HepG2 (cell line): Measurements from ENCODE around the gene ST8SIA6. TPM values are rescaled to one million over a fixed set of nuclear protein-coding genes. Genes with fewer than 3 reads are reported as not detected.

Experiments
- POGZ ChIP-seq: sonication (generic); formaldehyde crosslinking; IDR thresholded peaks from 2 replicates; pipeline ENCODE4 v1.4.0; 2020; ENCODE audit warnings: mild to moderate bottlenecking, missing genetic modification reagents
- STAG1 ChIP-seq: sonication (generic); formaldehyde crosslinking; IDR thresholded peaks from 2 replicates; pipeline ENCODE4 v1.4.0; 2020; ENCODE audit warnings: missing genetic modification reagents
- XRCC5 ChIP-seq: fragments of 200-400 bp; formaldehyde crosslinking; optimal IDR thresholded peaks from 2 replicates; pipeline ENCODE3; 2017; ENCODE audit warnings: mild to moderate bottlenecking, low read length
- ZNF646 ChIP-seq: sonication (generic); formaldehyde crosslinking; IDR thresholded peaks from 2 replicates; pipeline ENCODE4 v1.9.0; 2021; ENCODE audit warnings: mild to moderate bottlenecking, missing genetic modification reagents
- polyA plus RNA-seq, 8 experiments: library from polyadenylated mRNA; depleted of rRNA in 3 of 8; stranded (reverse) in 7 of 8; unstranded in 1 of 8; fragments of >200 nt; fragmentation: Illumina TruSeq in 4 of 8; extraction: Trizol in 4 of 8; gene quantifications; 2 replicates each; pipeline versions ENCODE4 v1.2.1 to v1.2.3, GENCODE V29; 2011 to 2016; ENCODE audit warnings: low read depth in 4 of 8, missing spikeins in 1 of 8, mixed read lengths in 1 of 8; ENCODE audit not compliant: insufficient read depth in 1 of 8
- total RNA-seq, 5 experiments: library from RNA; depleted of rRNA; stranded (reverse); fragments of >200 nt; fragmentation: Illumina TruSeq; extraction: Trizol; gene quantifications; 2 replicates each; pipeline ENCODE4 v1.2.3, GENCODE V29; 2016; ENCODE audit warnings: low read depth in 1 of 5
- TF ChIP-seq, protein P1 (sequence below): sonication (generic); formaldehyde crosslinking; IDR thresholded peaks from 2 replicates; pipeline ENCODE4 v1.5.0; 2020; ENCODE audit warnings: mild to moderate bottlenecking, missing genetic modification reagents, moderate library complexity
- TF ChIP-seq, protein P2 (sequence below): IDR thresholded peaks from 2 replicates; pipeline ENCODE4 v1.6.1; 2016; ENCODE audit warnings: missing genetic modification reagents, missing compliant biosample characterization

The ST8SIA6 gene
- total and polyA plus RNA-seq, 2 of the 13 experiments (the other 11 are each of a cell fraction or from before 2014, with no cell fraction given): not detected

GRCh38 chr10:17290226-17290625 lies 164.2 kb downstream of the ST8SIA6 start (continued):
- TF ChIP-seq, protein P1, sequence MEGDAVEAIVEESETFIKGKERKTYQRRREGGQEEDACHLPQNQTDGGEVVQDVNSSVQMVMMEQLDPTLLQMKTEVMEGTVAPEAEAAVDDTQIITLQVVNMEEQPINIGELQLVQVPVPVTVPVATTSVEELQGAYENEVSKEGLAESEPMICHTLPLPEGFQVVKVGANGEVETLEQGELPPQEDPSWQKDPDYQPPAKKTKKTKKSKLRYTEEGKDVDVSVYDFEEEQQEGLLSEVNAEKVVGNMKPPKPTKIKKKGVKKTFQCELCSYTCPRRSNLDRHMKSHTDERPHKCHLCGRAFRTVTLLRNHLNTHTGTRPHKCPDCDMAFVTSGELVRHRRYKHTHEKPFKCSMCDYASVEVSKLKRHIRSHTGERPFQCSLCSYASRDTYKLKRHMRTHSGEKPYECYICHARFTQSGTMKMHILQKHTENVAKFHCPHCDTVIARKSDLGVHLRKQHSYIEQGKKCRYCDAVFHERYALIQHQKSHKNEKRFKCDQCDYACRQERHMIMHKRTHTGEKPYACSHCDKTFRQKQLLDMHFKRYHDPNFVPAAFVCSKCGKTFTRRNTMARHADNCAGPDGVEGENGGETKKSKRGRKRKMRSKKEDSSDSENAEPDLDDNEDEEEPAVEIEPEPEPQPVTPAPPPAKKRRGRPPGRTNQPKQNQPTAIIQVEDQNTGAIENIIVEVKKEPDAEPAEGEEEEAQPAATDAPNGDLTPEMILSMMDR (CRISPR knock-in tag): peak; percentile 46
- TF ChIP-seq STAG1 (CRISPR knock-in tag): peak; percentile 48
- TF ChIP-seq ZNF646 (CRISPR knock-in tag): no peak
- no peak for TF ChIP-seq XRCC5
- no peak for TF ChIP-seq POGZ (CRISPR knock-in tag)
- TF ChIP-seq, protein P2, sequence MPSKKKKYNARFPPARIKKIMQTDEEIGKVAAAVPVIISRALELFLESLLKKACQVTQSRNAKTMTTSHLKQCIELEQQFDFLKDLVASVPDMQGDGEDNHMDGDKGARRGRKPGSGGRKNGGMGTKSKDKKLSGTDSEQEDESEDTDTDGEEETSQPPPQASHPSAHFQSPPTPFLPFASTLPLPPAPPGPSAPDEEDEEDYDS (CRISPR knock-in tag): no peak
